ENCODE results near the gene ZNF536. TPM values are rescaled to one million over a fixed set of nuclear protein-coding genes. Genes with fewer than 3 reads are reported as not detected.

The ZNF536 gene
- total and polyA plus RNA-seq, 2 donors (not counting 3 experiments of a cell fraction or from before 2014, with no cell fraction given), result not detected

DNA sequence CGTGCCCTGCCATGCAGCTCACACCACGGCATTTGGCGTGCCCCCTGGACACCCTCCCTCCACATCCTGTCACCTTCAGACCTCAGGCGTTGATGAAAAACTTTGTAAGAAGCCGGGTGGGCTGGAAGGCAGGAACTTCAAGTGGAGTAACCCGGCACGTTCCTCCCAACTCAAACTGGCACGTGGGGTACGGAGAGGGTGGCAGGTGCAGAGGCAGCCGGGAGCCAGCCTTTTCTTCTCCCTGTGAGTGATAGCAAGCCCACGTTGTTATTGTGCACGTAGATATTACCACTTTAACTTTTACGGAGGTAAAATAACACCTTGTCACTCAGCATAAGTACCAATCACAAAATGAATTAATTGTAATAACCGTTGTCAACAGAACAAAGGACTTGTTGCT is 198.0 kb downstream of the ZNF536 start:
- FAIRE-seq, result no peak
- no peaks in the 10 kb centered on the region for H3K79me2 ChIP-seq (ENCODE audit: control insufficient read depth, insufficient read depth, low read length)
- H2AFZ ChIP-seq (ENCODE audit: low read depth, low read length), result no peak overlapping the region
- no peaks in the 10 kb centered on the region for H3K27me3 ChIP-seq (ENCODE audit: control insufficient read depth in 2 of 2, insufficient read depth in 2 of 2, low read length in 2 of 2)
- H3K9ac ChIP-seq (replicated peaks; ENCODE audit: extremely low read depth, insufficient read depth, low read length), result no peak overlapping the region
- peaks cover 2% of the 10 kb centered on the region for H3K9me3 ChIP-seq (replicated peaks; ENCODE audit: control insufficient read depth, insufficient read depth, low read length)
- no peak for TF ChIP-seq JUN (IDR thresholded peaks at IDR 0.05; ENCODE audit: borderline replicate concordance, insufficient read depth, insufficient read length, low read depth)
- TF ChIP-seq POLR2A (IDR thresholded peaks at IDR 0.05; ENCODE audit: low read depth, low read length), result no peak
- TF ChIP-seq, protein P1, sequence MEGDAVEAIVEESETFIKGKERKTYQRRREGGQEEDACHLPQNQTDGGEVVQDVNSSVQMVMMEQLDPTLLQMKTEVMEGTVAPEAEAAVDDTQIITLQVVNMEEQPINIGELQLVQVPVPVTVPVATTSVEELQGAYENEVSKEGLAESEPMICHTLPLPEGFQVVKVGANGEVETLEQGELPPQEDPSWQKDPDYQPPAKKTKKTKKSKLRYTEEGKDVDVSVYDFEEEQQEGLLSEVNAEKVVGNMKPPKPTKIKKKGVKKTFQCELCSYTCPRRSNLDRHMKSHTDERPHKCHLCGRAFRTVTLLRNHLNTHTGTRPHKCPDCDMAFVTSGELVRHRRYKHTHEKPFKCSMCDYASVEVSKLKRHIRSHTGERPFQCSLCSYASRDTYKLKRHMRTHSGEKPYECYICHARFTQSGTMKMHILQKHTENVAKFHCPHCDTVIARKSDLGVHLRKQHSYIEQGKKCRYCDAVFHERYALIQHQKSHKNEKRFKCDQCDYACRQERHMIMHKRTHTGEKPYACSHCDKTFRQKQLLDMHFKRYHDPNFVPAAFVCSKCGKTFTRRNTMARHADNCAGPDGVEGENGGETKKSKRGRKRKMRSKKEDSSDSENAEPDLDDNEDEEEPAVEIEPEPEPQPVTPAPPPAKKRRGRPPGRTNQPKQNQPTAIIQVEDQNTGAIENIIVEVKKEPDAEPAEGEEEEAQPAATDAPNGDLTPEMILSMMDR (IDR thresholded peaks at IDR 0.05; ENCODE audit: extremely low read depth in 1 of 2, insufficient read depth in 1 of 2, low read depth in 1 of 2, low read length in 2 of 2), result no peak
- no peak for TF ChIP-seq EZH2 (IDR thresholded peaks at IDR 0.05; ENCODE audit: borderline replicate concordance, low read depth, low read length, severe bottlenecking)
- TF ChIP-seq MYC (IDR thresholded peaks at IDR 0.05; ENCODE audit: low read depth, low read length), result no peak
- TF ChIP-seq MAX (IDR thresholded peaks at IDR 0.05; ENCODE audit: insufficient read depth, insufficient read length), result no peak
- TF ChIP-seq POLR2AphosphoS5 (IDR thresholded peaks at IDR 0.05; ENCODE audit: insufficient read depth, low read depth, low read length), result no peak
- TF ChIP-seq GATA2 (IDR thresholded peaks at IDR 0.05; ENCODE audit: insufficient read depth, insufficient read length, low read depth, low read length), result no peak
- TF ChIP-seq FOS (IDR thresholded peaks at IDR 0.05; ENCODE audit: borderline replicate concordance, insufficient read depth, low read length), result no peak
- intact Hi-C loops (cut with micrococcal nuclease), result no loop called here
- H4K20me1 ChIP-seq (replicated peaks; ENCODE audit: control insufficient read depth, extremely low read depth, insufficient read depth, low read length), result no peaks in the 10 kb centered on the region
- no TSS peak for BruUV-seq (replicated peaks)
- ChIA-PET CTCF (no interaction called here), POLR2A (no interaction called here)
- DNase-seq (ENCODE audit: low read depth, low spot score), result no peak
- H3K4me1 ChIP-seq (ENCODE audit: control insufficient read depth, extremely low read depth, insufficient read depth, low read length), result no peaks in the 10 kb centered on the region
- dilution Hi-C loops (cut with MboI; ENCODE audit: extremely low pct_ligation_motif_present, low sequenced_read_pairs), result no loop called here
- no peak overlapping the region for H3K4me2 ChIP-seq (ENCODE audit: insufficient read depth, low read length)
- H3K27ac ChIP-seq (ENCODE audit: insufficient read depth, low read depth, low read length), result no peak overlapping the region
- H3K36me3 ChIP-seq (ENCODE audit: control insufficient read depth in 2 of 2, extremely low read depth in 1 of 2, insufficient read depth in 2 of 2, low read length in 2 of 2), result no peaks in the 10 kb centered on the region
- no peak overlapping the region for H3K4me3 ChIP-seq (replicated peaks in 1 of 3; ENCODE audit: insufficient read depth in 1 of 3, low read depth in 1 of 3, low read length in 3 of 3)
- H3K9me1 ChIP-seq (replicated peaks; ENCODE audit: control insufficient read depth, extremely low read depth, insufficient read depth, low read length), result no peaks in the 10 kb centered on the region
